HG03558 (cell line): ENCODE data around the gene BANP.
"Not testable (repeated sequence)": the region's sequence is repeated elsewhere in the genome, so short reads cannot be mapped to it uniquely, and the experiment has no call there.

Source experiments
- ATAC-seq: cut with Tn5 transposase; IDR thresholded peaks from one replicate; pipeline ENCODE4 v1.9.1; 2021; ENCODE audit warnings: moderate number of reproducible peaks; ENCODE audit not compliant: unreplicated experiment; ENCODE audit errors: extremely low read depth

The BANP gene

DNA sequence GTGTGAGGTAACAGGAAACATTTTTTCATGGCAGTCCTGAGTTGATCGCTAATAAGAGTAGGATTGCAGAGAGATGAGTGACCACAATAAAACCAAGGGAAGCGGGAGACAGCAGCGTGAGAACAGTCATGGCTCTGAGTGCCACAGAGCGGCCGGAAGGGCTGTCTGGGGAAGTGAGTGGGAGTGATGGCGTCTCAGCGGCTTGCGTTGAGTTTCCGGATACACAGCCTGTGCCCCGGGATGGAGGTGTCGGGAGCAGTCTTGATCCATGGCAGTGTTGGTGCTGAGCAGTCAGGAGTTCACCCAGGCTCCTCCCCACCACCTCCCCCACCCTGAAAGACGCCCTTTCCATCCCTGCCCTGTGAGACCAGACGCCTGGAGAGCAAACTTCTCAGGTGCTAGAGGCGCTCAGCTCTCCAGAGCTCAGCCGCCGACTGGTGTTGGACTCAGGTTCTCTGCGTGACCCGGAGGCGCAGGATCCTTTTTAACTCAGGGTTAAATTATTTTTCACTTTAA is 59.8 kb downstream of the BANP start:
- ATAC-seq = no peak

DNA sequence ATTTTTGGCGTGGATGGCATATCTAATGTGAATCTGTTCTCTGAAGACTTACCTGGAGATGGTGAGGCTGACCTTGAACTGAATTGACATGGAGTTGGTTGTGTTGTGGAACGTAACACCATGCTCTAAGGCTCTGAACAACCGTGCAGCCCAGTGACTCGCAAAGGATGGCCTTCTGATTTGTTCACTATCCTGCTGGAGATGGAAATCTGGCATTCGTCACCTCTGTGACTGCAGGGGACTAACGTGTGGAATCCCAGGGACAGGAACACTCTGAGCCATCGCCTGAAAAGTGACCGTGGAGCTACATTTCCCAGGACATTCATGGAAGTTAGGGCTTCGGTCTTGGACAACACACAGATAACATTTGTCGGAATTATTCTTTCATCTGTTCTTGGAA is 61.1 kb downstream of the BANP start:
- ATAC-seq = no peak

DNA sequence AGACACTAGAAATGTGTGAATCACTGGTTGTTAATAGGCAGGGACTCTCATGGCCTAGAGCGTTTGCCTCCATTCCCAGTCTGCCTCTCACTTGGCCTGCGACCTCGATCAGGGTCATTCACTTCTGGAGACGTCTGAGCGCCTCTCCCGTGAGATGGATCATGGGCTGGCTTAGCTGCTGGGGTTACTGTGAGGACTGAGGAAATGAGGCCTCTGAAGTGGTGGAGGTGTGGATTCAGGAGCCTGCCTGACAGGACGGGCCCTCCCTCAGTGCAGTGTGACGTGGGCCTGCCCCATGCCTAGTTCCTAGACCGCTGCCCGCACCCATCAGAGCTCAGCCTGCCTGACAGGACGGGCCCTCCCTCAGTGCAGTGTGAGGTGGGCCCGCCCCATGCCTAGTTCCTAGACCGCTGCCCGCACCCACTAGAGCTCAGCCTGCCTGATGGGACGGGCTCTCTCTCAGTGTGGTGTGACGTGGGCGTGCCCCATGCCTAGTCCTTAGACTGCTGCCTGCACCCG is 61.9 kb downstream of the BANP start:
- ATAC-seq = no peak

DNA sequence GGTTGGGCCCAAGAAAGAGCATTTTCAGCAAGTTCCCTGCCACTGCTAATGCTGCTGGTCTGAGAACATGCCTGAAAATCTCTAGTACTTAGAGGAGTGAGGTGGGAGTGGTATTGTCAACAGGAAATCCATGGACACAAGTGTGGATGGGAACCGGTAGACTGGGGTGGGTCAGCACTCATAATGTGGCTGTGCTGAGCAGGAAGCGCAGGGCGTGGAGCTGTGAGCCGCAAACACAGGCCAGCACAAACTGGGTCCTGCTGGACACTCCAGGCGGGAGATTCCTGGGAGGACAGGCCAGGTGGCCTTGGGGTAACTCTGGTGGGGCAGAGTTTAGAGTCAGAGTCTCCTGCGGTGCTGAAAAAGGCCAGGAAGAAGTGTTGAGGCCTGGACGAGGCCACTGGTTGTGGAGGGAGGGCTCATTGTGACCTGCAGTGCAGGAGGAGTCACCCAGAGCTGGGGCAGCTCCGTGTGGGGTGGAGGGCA is 62.6 kb downstream of the BANP start:
- no peak for ATAC-seq

DNA sequence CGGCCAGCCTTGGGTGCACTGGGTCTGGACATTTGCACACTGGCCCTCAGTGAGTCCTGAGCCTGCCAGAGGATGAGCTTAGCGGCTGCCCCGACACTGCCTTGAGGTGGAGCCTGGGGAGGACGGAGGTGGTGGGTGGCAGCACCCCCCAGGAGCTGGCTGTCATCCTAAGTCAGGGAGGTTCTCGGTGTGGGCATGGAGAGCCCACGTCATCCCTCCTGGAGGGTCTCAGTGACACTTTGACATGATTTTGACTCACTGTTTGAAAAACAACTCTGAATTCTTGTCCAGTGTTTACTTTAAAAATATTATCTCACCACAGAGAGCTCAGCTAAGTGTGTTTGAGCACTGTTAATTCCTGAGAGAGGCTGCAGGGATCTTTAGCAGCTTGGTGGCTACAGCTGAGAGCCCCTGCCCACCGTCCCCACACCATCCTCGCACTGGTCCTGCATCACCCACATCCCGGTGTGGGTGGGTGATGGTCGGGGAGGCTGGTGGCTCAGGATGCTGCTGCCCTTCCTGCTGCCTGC is 63.1 kb downstream of the BANP start:
- ATAC-seq = no peak

DNA sequence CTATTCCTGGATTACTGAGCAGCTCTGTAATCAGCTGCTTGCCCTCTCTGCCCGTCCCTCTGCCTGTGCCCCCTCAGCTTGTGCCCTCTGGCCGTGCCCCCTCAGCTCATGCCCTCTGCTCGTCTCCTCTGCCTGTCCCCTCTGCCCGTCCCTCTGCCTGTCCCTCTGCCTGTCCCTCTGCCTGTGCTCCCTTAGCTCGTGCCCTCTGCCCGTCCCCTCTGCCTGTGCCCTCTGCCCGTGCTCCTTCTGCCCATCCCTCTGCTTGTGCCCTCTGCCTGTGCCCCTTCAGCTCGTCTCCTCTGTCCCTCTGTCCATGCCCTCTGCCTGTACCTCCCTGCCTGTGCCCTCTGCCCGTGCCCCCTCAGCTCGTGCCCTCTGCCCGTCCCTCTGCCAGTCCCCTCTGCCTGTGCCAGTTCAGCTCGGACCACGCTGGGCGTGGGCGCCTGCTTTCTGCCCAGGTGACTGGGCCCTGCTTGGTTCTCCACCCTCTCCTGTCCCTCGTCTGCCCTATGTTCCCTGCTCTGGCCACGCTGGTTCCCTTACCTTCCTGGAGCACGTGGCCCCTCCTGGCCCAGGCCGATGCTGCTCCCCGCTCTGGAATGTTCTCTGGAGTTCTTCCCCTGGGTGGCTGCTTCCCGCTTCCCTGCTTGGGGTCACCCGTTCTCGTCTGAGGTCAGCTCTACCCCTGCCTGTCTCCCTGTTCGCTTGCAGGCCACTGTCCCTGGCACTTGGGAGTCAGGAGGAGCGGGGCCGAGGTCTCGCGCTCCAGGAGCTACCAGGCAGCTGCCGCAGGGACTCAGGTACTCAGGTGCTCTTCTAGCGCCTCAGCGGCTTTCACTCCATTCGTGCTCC is 63.9 kb downstream of the BANP start:
- ATAC-seq = no peak

DNA sequence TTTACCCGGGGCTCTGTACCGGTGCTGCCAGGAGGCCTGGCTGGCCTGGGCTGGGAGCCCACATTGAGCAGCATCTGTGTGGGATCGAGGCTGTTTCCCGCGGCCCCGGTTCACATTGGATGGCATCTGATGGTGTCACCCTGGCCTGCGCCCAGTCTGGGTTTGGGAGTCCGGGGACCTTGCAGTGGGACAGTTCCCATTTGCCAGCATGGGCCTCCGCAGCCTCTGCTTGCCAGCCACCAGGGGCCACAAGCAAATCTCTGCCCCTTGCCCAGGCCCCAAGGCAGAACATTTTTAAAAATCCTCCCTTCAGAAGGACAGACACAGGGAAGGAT is 64.5 kb downstream of the BANP start:
- ATAC-seq = no peak

DNA sequence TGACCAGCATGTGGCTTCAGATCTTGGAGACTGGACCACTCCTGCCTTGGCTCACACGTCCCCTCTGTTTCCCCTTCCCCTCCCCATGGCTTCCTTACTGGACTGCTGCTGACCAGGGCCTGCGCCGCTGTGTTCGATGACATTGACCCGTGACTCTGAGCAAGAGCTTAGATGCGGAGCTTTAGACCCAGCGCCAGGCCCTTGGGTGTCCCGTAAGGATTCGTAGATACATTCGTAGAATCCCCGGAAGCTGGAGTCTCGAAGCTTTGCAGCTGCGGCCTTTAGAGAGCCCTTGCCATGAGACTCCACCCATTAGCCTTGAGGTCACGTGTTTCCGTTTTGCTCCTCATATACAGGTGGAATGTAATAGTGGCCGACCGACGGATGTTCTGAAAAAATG is 65.2 kb downstream of the BANP start:
- not testable (repeated sequence) for ATAC-seq

DNA sequence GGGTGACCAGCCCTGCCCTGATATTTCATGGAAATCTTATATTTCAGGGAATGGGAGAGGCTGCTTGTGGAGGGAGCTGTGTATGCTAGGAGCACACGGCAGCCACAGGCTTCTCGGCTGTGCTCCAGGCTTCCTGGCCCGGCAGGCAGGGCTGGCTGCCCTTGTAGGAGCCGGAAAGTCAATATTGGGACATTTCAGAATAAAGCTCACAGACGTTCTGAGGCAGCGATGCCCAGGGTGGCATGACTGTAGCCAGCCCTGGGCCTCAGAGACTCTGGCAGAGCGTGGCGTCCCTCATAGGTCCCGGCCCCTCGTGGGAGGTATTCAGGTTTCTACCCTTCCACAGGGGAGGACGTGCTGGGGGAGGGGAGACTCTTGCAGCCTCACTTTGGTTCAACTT is 65.7 kb downstream of the BANP start:
- ATAC-seq = no peak

DNA sequence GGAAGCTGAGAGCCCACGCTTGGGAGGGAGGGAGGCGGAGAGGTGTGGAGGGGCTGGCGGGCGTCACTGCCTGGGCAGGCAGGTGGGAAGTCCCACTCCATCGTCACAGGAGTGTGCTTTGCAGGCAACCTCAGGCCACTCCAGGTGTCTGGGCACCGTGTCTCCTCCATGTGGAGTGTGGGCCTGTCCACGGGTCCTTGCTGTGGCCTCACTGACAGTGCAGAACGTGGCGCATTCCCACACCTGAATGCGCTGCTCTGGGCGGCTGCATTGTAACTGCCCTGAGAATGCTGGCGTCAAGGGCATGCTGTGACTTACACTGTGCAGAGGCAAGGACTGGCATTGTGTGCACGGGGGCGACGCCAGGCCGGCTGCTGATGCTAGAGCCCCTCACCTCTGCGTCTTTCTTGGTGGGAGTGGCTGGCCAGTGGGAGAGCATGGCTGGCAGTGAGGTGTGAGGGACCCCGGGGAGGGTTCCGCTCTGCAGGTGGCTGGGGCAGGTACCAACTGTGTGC is 66.4 kb downstream of the BANP start:
- no peak for ATAC-seq

DNA sequence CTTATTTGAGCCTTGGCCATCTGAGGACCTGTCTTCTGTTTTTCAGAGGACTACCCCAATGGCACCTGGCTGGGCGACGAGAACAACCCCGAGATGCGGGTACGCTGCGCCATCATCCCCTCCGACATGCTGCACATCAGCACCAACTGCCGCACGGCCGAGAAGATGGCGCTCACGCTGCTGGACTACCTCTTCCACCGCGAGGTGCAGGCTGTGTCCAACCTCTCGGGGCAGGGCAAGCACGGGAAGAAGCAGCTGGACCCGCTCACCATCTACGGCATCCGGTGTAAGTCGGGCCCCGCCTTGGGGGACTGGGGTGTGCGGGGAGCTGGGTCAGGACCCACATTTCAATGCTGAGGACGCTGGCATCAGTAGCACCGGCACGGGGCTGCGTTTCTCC is 67.1 kb downstream of the BANP start:
- not testable (repeated sequence) for ATAC-seq

DNA sequence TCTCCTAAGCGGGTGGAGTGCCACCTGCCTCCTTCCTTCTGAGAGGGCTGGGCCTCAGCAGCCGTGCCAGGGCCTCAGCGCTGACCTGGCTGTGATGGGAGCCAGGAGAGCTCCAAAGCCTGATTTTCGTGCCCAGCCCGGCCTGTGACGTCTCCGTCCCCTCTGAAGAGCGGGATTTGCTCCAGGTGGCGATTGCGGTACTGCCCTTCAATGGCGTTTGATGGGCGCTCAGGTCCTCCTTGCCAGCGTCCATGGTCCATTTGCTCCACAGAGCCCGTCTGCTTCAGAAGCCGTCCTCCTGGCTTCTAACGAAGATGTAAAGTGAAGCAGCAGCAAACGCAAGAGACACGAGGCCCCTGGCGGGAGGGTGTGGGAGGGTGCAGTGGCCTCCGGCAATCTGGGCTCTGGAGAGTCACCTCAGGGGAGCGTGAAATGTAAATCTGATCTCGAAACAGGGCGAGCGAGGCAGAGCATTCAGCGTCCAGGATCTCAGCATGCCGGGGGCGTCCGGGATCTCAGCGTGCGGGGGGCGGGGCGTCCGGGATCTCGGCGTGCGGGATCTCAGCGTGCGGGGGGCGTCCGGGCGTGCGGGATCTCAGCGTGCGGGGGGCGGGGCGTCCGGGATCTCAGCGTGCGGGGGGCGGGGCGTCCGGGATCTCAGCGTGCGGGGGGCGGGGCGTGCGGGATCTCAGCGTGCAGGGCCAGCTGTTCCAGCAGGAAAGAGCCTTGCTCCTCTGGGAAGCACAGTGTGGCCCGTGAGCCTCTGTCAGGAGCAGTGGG is 68.0 kb downstream of the BANP start:
- not testable (repeated sequence) for ATAC-seq

DNA sequence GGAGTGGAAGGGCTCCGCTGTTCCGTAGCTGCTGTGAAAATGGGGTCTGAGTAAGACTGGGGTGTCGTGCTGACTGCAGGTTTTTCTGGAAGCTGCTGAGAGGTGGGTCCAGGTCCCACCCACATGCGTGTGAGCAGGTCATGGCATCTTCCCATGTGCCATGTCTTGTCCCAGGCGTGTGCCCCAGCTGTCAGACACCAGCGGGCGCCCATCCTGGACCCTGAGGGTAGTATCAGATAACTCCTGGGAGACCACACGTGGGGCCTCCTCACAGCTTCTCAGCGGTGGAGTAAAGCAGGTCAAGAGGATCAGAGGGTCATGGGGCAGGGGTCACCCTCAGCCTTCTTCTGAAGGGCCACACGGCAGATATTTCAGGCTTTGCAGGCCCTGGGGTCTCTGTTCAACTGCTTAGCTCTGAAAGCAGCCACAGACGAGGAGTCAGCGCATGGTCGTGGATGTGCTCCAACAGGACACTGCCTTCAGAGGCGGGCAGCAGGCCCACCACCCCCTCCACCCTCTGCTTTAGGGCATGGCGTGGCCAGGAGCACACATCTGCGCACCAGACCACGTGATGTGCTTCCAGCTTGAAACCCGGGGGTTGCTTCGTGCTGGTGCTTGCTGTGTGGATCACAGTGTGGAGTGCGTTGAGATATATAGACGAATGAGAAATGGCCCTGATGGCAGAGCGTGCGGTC is 68.7 kb downstream of the BANP start:
- ATAC-seq = no peak

DNA sequence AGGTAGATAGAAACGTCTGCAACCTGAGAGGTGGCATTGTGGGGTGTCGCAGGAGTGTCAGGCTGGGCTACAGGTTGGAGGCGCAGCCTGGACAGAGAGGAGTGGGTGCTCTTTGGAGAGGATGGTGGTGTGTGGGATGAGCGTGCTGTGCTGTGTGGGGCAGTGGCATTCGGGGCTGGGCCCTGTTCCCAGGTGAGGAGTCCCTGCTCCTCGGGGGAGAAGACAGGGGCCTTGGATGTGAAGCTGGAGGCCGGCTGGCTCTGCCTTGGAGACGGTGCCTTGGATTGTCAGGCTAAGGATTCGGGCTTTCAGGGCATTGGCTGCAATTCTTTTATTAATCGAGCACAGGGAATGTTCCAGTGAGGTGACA is 69.3 kb downstream of the BANP start:
- no peak for ATAC-seq

DNA sequence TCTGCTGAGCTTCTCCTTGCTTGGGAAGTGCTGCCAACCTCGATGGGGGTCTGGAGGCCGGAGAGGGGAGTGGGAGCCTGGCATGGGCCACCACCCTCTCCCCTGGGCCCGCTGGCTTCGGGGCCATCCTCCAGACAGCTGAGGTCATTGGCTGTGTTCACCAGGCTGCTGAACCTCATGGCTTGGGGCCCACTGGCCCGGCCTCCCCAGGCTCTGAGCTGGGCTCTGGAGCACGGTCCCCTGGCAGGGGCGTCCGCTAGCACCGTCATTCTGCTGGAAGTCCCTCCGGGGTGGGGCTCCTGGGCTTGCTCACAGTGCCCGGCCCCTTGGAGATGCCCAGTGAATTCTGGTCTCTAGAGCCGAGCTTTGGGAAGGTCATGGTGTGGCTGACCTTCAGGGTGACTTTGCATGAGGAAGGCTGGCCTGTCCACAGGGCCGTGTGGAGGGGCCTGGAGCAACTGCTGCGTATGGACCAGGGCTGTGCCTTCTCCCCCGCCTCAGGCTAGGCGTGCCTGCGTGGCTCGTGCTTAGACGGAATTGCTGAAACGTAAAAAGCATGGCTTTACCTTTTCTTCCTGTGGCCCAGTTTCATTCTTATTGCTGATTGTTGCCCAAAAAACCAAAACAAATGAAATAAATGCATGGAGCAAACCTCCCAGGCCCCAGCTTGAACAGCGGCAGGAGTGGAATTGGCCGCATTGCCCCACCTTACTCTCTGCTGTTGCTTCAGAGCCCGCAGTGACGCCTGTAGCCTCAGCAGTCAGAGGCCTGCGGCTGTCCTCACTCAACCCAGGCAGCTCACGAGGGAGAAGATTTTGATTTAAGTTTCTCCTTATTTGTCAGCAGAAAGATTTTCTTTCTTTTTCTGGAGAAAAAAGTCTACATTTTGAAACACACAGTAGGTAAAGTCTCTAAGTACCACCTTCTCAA is 70.1 kb downstream of the BANP start:
- ATAC-seq = not testable (repeated sequence)

DNA sequence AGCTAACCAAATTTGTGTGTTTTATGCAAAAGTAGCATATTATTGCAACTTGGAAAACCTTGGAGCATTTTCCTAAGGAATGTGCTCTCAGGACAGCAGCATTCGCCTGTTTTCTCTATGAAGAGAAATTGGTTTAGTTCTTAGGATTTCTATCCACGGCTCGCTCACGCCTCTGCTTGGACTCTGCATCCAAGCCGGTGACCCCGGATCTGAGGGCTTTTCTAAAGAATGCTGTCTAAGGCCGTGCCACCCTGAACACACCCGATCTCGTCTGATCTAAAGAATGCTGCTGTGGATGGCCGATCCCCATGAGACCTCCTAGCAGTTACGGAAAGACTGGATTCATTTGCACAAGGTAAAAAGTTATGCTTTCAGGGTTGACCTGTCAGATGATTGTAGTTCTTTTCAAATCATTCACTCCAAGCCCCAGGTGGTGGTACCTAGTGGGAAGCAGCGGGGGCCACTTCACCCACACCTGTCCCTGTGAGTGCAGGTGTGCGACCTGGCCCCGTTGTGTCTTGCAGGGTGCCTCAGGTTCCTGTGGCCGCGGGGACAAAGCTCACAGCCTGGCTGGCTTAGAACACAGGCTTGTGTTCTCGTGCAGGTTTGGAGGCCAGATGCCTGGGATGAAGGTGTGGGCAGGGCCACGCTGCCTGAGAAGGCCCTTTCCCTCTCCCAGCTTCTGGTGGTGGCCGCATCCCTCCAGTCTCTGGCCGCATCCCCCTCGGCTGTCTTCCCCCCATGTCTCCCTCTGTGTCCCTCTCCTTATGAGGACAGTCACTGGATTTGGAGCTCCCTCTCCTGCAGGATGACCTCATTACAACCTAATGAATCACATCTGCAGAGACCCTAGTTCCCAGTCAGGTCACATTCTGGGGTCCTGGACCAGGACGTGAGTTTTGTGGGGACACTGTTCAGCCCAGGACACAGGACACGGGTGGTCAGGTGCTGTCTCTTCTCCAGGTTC is 71.1 kb downstream of the BANP start:
- no peak for ATAC-seq

DNA sequence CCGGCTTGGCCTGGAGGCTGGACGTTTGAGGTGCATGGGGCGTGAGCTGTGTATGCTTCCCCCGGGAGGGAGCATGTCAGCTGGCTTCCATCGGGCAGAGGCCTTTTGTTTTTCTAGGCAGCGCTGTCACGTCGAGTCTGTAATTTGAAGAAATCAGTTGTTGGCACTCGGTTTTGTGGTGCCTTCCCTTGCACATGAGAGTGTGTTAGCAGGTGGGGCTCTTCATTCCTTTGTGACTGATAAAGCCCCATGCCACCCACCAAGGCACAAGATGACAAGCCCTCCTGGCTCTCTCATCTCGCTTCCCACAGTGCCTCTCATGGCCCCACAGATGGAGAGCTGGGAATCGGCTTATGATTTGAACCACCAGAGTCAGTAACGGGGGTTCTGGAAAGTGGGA is 72.1 kb downstream of the BANP start:
- no peak for ATAC-seq

DNA sequence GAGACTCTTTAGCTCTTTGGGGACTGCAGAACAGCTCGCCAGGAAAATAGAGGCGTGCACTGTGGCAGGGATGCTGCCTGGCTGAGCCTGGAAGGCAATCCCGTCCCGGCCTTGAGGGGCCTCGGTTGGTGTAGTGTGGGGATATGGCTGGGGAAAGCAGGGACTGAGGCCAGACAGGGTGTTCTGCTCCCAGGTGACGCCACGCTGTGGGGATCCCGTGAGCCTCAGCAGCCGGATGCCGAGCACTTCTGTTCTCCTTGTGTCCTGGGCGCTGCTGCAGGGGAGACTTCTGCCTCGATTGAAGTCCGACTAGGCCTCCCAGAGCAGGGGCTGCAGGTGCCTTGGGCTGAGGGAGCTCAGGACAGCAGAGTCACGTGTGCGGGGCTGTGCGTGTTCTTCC is 72.6 kb downstream of the BANP start:
- no peak for ATAC-seq
